GM23338 (cell line): Measurements from ENCODE around the gene EVC. TPM values are rescaled to one million over a fixed set of nuclear protein-coding genes. Genes with fewer than 3 reads are reported as not detected.

Experiments used
- ATAC-seq: fragments of 200-7000 bp; cut with Tn5 transposase; 3 replicates; pipeline ENCODE4 v1.9.1; 2020
- DNase-seq: peaks from one replicate; pipeline ENCODE4 v3.0.0-alpha.2; 2015; ENCODE audit warnings: low spot score
- H2AFZ ChIP-seq: fragments of 200-600 bp; sonication (generic); 2 replicates; pipeline ENCODE4 v1.8.0; 2016; ENCODE audit warnings: antibody characterized with exemption, mild to moderate bottlenecking, moderate library complexity
- H3F3A ChIP-seq: fragments of 200-600 bp; sonication (generic); replicated peaks from 2 replicates; pipeline ENCODE4 v1.8.0; 2017; ENCODE audit warnings: antibody characterized with exemption, mixed run types, low read depth
- H3K27ac ChIP-seq: fragments of 200-600 bp; sonication (generic); 2 replicates; pipeline ENCODE4 v1.6.1; 2016; ENCODE audit warnings: low read depth
- H3K27me3 ChIP-seq: fragments of 200-600 bp; sonication (generic); 2 replicates; pipeline ENCODE4 v1.8.0; 2016; ENCODE audit warnings: mild to moderate bottlenecking, mixed run types, moderate library complexity; ENCODE audit not compliant: insufficient read depth
- H3K36me3 ChIP-seq: fragments of 200-600 bp; sonication (generic); 2 replicates; pipeline ENCODE4 v1.8.0; 2016; ENCODE audit warnings: mild to moderate bottlenecking; ENCODE audit not compliant: insufficient read depth
- H3K4me1 ChIP-seq: fragments of 200-600 bp; sonication (generic); 2 replicates; pipeline ENCODE4 v1.8.0; 2016; ENCODE audit warnings: mild to moderate bottlenecking, moderate library complexity; ENCODE audit not compliant: insufficient read depth
- H3K4me2 ChIP-seq: fragments of 200-600 bp; sonication (generic); 2 replicates; pipeline ENCODE4 v1.7.1; 2017; ENCODE audit warnings: mixed run types
- H3K4me3 ChIP-seq: fragments of 200-600 bp; sonication (generic); 2 replicates; pipeline ENCODE4 v1.6.1; 2016; ENCODE audit warnings: mixed run types
- H3K79me2 ChIP-seq: fragments of 200-600 bp; sonication (generic); replicated peaks from 2 replicates; pipeline ENCODE4 v1.8.0; 2017; ENCODE audit warnings: mild to moderate bottlenecking; ENCODE audit not compliant: insufficient read depth
- H3K9me2 ChIP-seq: fragments of 200-600 bp; sonication (generic); 2 replicates; pipeline ENCODE4 v1.8.0; 2017; ENCODE audit not compliant: insufficient read depth
- H4K20me1 ChIP-seq: fragments of 200-600 bp; sonication (generic); replicated peaks from 2 replicates; pipeline ENCODE4 v1.8.0; 2017; ENCODE audit warnings: mild to moderate bottlenecking; ENCODE audit not compliant: insufficient read depth
- H3K27ac Mint-ChIP-seq: 2 replicates; pipeline ENCODE4 v1.8.0; 2020; ENCODE audit warnings: inconsistent platforms, mild to moderate bottlenecking, moderate library complexity, mixed read lengths
- H3K27me3 Mint-ChIP-seq: 3 replicates; pipeline ENCODE4 v1.8.0; 2022; ENCODE audit warnings: low read depth, mild to moderate bottlenecking, moderate library complexity, mixed read lengths, inconsistent platforms; ENCODE audit not compliant: insufficient read depth, poor library complexity
- H3K36me3 Mint-ChIP-seq: 3 replicates; pipeline ENCODE4 v1.8.0; 2021; ENCODE audit warnings: low read depth, mild to moderate bottlenecking, inconsistent platforms, moderate library complexity, mixed read lengths
- H3K4me1 Mint-ChIP-seq: 3 replicates; pipeline ENCODE4 v1.8.0; 2020; ENCODE audit warnings: mild to moderate bottlenecking, inconsistent platforms, mixed read lengths
- H3K4me3 Mint-ChIP-seq: 3 replicates; pipeline ENCODE4 v1.8.0; 2021; ENCODE audit warnings: moderate library complexity, mild to moderate bottlenecking, inconsistent platforms, mixed read lengths
- H3K9me3 Mint-ChIP-seq: 3 replicates; pipeline ENCODE4 v1.8.0; 2020; ENCODE audit warnings: moderate library complexity, mild to moderate bottlenecking, inconsistent platforms, mixed read lengths
- CREB1 ChIP-seq: fragments of 250-450 bp; sonication (Bioruptor Pico); IDR thresholded peaks from 2 replicates; pipeline ENCODE4 v1.5.0; 2020; ENCODE audit warnings: low read depth, mild to moderate bottlenecking, moderate library complexity
- EZH2phosphoT487 ChIP-seq: fragments of 200-600 bp; sonication (generic); IDR thresholded peaks from one replicate; pipeline ENCODE4 v1.8.1; 2018; ENCODE audit warnings: antibody characterized with exemption; ENCODE audit not compliant: unreplicated experiment
- NANOG ChIP-seq: IDR thresholded peaks from 2 replicates; pipeline ENCODE4 v1.6.1; 2016; ENCODE audit warnings: antibody characterized with exemption, borderline replicate concordance
- POLR2AphosphoS5 ChIP-seq: IDR thresholded peaks from 2 replicates; pipeline ENCODE4 v1.6.1; 2016; ENCODE audit warnings: antibody characterized with exemption, low read depth
- STAT1 ChIP-seq: IDR thresholded peaks from one replicate; pipeline ENCODE4 v1.6.1; 2016; ENCODE audit warnings: antibody characterized with exemption; ENCODE audit not compliant: unreplicated experiment
- polyA plus RNA-seq: library from polyadenylated mRNA; unstranded; fragments of >200 nt; fragmentation: Nextera tagmentation; extraction: Ambion mirVana; gene quantifications from 2 replicates; pipeline ENCODE4 v1.2.1, GENCODE V29; 2016
- total RNA-seq: library from RNA; depleted of rRNA; stranded (reverse); fragments of >200 nt; shearing (Covaris generic); gene quantifications from 2 replicates; pipeline ENCODE4 v1.2.3, GENCODE V29; 2014
- TF ChIP-seq, protein P1 (sequence below): IDR thresholded peaks from one replicate; pipeline ENCODE4 v1.6.1; 2018; ENCODE audit warnings: antibody characterized with exemption; ENCODE audit not compliant: unreplicated experiment
- TF ChIP-seq, protein P2 (sequence below), 2 experiments: fragments of 200-600 bp in 1 of 2; sonication (generic) in 1 of 2; conservative IDR thresholded peaks; 2 replicates each; pipeline versions ENCODE4 v1.5.1 to v1.6.1; 2016 to 2017; ENCODE audit warnings: antibody characterized with exemption in 2 of 2, low read depth in 2 of 2, mild to moderate bottlenecking in 2 of 2, moderate library complexity in 1 of 2
- TF ChIP-seq, protein P3 (sequence below): IDR thresholded peaks from 2 replicates; pipeline ENCODE4 v1.6.1; 2016; ENCODE audit warnings: antibody characterized with exemption

The EVC gene
- total and polyA plus RNA-seq, 2 experiments from 2014 or later: 1.7 to 12.8 TPM

DNA sequence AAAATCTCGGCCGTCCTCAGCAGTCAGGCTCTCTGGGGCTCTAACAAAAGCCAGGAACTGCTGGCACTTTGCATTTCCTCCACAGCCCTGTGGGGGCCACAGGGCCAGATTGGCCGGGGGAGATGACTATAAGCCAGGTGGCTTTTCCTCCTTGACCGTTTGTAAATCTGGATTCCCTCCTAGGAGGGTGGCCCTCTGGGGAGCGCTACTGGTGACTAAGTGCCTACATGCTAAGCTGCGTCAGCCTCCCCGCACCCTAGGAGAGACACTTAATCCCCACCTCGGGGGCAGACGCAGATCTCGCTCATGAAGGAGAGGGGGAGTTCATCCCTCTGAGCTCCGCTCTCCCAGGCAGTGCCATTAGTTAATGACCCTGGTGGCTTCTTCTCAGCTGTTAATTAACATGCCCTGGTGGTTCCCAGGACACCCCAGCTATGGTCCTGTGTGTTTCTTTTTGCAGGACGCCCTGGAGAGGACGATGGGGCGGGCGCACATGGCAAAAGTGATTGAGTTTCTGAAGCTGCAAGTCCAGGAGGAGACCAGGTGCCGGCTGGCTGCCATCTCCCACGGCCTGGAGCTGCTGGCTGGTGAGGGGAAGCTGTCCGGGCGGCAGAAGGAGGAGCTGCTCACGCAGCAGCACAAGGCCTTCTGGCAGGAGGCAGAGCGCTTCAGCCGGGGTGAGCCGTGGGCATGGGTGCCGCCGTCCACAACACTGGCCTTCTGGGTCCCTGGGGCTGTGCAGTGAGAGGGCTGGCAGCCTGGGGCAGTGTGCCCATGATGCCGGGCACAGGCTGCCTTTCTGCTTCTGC, 41.6 kb downstream of the EVC start:
- ATAC-seq (peak; percentile 92), DNase-seq (peak; percentile 87)
- Mint-ChIP-seq H3K27me3 (peaks cover 13% of the 10 kb centered on the region), H3K4me3 (peak overlapping the region; percentile 36), H3K9me3 (no peaks in the 10 kb centered on the region), H3K27ac (peak overlapping the region; percentile 92), H3K4me1 (peaks cover 37% of the 10 kb centered on the region), H3K36me3 (peaks cover 50% of the 10 kb centered on the region)
- Histone ChIP-seq H3K4me2 (peak overlapping the region; percentile 49), H3K36me3 (no peaks in the 10 kb centered on the region), H3K9me2 (no peaks in the 10 kb centered on the region), H3F3A (no peaks in the 10 kb centered on the region), H4K20me1 (no peaks in the 10 kb centered on the region), H3K4me3 (peak overlapping the region; percentile 18; the same call in 1 of the 2 replicates), H3K79me2 (no peaks in the 10 kb centered on the region), H3K4me1 (peaks cover 22% of the 10 kb centered on the region), H3K27ac (no peak overlapping the region), H3K27me3 (no peaks in the 10 kb centered on the region), H2AFZ (no peak overlapping the region)
- TF ChIP-seq, protein P1, sequence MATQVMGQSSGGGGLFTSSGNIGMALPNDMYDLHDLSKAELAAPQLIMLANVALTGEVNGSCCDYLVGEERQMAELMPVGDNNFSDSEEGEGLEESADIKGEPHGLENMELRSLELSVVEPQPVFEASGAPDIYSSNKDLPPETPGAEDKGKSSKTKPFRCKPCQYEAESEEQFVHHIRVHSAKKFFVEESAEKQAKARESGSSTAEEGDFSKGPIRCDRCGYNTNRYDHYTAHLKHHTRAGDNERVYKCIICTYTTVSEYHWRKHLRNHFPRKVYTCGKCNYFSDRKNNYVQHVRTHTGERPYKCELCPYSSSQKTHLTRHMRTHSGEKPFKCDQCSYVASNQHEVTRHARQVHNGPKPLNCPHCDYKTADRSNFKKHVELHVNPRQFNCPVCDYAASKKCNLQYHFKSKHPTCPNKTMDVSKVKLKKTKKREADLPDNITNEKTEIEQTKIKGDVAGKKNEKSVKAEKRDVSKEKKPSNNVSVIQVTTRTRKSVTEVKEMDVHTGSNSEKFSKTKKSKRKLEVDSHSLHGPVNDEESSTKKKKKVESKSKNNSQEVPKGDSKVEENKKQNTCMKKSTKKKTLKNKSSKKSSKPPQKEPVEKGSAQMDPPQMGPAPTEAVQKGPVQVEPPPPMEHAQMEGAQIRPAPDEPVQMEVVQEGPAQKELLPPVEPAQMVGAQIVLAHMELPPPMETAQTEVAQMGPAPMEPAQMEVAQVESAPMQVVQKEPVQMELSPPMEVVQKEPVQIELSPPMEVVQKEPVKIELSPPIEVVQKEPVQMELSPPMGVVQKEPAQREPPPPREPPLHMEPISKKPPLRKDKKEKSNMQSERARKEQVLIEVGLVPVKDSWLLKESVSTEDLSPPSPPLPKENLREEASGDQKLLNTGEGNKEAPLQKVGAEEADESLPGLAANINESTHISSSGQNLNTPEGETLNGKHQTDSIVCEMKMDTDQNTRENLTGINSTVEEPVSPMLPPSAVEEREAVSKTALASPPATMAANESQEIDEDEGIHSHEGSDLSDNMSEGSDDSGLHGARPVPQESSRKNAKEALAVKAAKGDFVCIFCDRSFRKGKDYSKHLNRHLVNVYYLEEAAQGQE: no peak
- TF ChIP-seq STAT1 (no peak), CREB1 (CRISPR knock-in tag) (peak; percentile 30; the same call in 1 of the 2 replicates), NANOG (no peak), EZH2phosphoT487 (no peak)
- TF ChIP-seq, protein P2, sequence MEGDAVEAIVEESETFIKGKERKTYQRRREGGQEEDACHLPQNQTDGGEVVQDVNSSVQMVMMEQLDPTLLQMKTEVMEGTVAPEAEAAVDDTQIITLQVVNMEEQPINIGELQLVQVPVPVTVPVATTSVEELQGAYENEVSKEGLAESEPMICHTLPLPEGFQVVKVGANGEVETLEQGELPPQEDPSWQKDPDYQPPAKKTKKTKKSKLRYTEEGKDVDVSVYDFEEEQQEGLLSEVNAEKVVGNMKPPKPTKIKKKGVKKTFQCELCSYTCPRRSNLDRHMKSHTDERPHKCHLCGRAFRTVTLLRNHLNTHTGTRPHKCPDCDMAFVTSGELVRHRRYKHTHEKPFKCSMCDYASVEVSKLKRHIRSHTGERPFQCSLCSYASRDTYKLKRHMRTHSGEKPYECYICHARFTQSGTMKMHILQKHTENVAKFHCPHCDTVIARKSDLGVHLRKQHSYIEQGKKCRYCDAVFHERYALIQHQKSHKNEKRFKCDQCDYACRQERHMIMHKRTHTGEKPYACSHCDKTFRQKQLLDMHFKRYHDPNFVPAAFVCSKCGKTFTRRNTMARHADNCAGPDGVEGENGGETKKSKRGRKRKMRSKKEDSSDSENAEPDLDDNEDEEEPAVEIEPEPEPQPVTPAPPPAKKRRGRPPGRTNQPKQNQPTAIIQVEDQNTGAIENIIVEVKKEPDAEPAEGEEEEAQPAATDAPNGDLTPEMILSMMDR (conservative IDR thresholded peaks at IDR 0.05; ENCODE audit: low read depth in 2 of 2): no peak

DNA sequence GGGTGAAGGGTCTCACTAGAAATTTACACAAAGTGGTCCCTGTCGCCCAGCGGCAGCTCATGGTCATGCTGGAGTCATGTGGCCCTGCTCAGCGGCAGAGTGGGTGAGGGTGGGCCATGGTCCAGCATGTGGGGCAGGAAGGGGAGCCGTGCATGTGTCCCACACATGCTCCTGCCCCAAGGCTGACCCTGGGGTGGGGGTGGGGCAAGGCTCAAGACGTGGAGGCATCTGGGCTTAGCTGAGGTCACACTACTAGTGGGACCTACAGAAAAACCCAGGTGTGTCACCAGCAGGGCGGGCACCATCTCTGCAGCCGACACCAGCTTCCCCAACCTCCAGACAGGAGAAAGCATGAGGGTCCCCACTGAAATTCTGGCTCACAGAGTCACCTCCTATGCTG, 42.4 kb downstream of the EVC start:
- peaks cover 49% of the 10 kb centered on the region for H3K36me3 Mint-ChIP-seq
- H3K27ac Mint-ChIP-seq: no peak overlapping the region
- H3K4me3 Mint-ChIP-seq: no peak overlapping the region
- no peaks in the 10 kb centered on the region for H3K79me2 ChIP-seq
- H3K4me2 ChIP-seq: no peak overlapping the region
- no peak for DNase-seq
- H3K4me3 ChIP-seq: no peak overlapping the region
- H3K27me3 ChIP-seq: no peaks in the 10 kb centered on the region
- peaks cover 13% of the 10 kb centered on the region for H3K27me3 Mint-ChIP-seq
- no peaks in the 10 kb centered on the region for H3K9me3 Mint-ChIP-seq
- peaks cover 22% of the 10 kb centered on the region for H3K4me1 ChIP-seq
- H3K4me1 Mint-ChIP-seq: peaks cover 37% of the 10 kb centered on the region
- no peaks in the 10 kb centered on the region for H3F3A ChIP-seq
- no peak overlapping the region for H2AFZ ChIP-seq
- H3K9me2 ChIP-seq: no peaks in the 10 kb centered on the region
- ATAC-seq: no peak
- no peaks in the 10 kb centered on the region for H4K20me1 ChIP-seq
- H3K36me3 ChIP-seq: no peaks in the 10 kb centered on the region
- H3K27ac ChIP-seq: no peak overlapping the region
- TF ChIP-seq, protein P1: no peak
- TF ChIP-seq, protein P3, sequence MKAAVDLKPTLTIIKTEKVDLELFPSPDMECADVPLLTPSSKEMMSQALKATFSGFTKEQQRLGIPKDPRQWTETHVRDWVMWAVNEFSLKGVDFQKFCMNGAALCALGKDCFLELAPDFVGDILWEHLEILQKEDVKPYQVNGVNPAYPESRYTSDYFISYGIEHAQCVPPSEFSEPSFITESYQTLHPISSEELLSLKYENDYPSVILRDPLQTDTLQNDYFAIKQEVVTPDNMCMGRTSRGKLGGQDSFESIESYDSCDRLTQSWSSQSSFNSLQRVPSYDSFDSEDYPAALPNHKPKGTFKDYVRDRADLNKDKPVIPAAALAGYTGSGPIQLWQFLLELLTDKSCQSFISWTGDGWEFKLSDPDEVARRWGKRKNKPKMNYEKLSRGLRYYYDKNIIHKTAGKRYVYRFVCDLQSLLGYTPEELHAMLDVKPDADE: no peak
- TF ChIP-seq STAT1 (no peak), POLR2AphosphoS5 (no peak)
